NCI-H2029 treated with DMSO at 0.1 percent for 48 hours (cell line): Measurements from ENCODE around the gene FAM90A26.
"Not testable (repeated sequence)": the region's sequence is repeated elsewhere in the genome, so short reads cannot be mapped to it uniquely, and the experiment has no call there.

ENCODE experiments used
- DNase-seq: peaks from one replicate; lab custom pipeline; 2025; lab: John Stamatoyannopoulos, UW

Gene FAM90A26

GRCh38 chr4:9160046-9160445, 10.2 kb upstream of the FAM90A26 start:
- not testable (repeated sequence) for DNase-seq

- DNase-seq = not testable (repeated sequence)
These were observed 4.2 kb upstream of the FAM90A26 start for GRCh38 chr4:9165990-9166389.

- not testable (repeated sequence) for DNase-seq
These were observed 40.1 kb downstream of the FAM90A26 start, which contains the start of gene USP17L10 for GRCh38 chr4:9210357-9210756. USP17L10 (plus strand) TSS chr4:9210657; CDS start chr4:9210657, 0 bp downstream.

- DNase-seq = not testable (repeated sequence)
These were observed 44.5 kb downstream of the FAM90A26 start for GRCh38 chr4:9214701-9215100.

- DNase-seq = not testable (repeated sequence)
These were observed 44.9 kb downstream of the FAM90A26 start, which contains the start of gene USP17L11 for GRCh38 chr4:9215105-9215504. USP17L11 (plus strand) TSS chr4:9215405; CDS start chr4:9215405, 0 bp downstream.

DNA sequence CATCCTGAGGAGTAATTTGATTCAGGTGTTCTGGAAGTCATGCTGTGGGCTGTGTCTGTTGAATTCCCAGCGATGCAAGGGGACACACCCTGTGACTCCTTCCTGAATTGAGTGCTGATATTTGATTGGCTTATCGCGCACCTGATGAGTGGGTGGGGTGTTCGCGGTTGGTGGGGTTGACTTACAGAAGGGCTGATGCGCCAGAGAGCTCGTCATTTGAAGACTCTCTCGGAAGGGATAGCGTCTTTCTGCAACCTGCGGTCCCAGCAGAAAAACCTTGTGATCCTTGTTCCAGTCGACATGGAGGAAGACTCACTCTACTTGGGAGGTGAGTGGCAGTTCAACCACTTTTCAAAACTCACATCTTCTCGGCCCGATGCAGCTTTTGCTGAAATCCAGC, 49.6 kb downstream of the FAM90A26 start, which contains the start of gene USP17L12:
TSS of gene USP17L12 (plus strand) at position 301 of the 400 bp plus-strand sequence. CDS start at position 301, 0 bp downstream.
- not testable (repeated sequence) for DNase-seq

DNA sequence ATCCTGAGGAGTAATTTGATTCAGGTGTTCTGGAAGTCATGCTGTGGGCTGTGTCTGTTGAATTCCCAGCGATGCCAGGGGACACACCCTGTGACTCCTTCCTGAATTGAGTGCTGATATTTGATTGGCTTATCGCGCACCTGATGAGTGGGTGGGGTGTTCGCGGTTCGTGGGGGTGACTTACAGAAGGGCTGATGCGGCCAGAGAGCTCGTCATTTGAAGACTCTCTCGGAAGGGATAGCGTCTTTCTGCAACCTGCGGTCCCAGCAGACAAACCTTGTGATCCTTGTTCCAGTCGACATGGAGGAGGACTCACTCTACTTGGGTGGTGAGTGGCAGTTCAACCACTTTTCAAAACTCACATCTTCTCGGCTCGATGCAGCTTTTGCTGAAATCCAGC, 54.4 kb downstream of the FAM90A26 start, which contains the start of gene USP17L13:
TSS of gene USP17L13 (plus strand) at position 301 of the 400 bp plus-strand sequence. CDS start at position 301, 0 bp downstream.
- DNase-seq = not testable (repeated sequence)
